ENCODE results near the gene PYCARD.
"Not testable (repeated sequence)": the region's sequence is repeated elsewhere in the genome, so short reads cannot be mapped to it uniquely, and the experiment has no call there.

PYCARD gene

DNA sequence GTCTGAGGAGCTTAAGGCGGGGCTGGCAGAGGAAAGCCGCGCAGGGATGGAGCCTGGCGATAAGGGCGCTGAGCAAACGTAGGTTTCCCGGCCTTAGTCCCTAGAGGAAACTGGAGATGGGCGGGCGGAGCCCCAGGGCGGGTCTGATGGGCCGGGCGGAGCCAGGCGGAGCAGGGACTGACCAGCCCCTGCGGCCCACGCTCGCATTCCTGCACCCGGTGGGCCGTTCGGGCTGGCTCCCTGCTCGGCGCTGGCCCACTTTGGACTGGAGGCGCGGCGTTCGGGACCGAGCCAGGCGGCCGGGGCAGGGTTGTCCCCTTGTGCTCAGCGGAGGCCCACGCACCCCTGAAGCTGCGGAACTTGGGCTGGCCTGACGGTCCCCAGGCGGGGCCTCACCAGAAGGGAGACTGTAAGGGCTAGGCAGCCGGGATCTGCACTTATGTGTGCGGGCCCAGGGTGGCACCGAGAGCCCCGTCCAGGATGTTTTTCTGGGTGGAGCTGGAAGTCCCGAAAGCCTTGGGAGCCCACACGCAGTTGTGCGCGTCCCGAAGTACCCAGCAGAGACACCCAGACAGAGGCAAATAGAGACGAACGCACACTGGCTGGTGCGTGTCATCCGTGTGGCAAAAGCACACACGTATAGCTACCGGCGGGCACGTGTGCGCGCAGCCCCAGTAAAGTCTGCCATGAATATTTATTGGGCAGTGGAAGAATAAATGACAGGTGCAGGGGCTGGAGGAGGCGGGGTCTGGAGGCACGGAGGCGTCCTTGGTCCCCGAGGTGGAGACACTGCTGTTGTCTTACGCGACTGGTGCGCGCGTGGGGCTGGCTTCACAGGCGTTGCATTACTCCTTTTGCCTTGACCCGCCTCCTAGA lies 13.0 kb upstream of the PYCARD start:
- DNase-seq (ENCODE audit: low read depth in 2 of 2) = no peak

DNA sequence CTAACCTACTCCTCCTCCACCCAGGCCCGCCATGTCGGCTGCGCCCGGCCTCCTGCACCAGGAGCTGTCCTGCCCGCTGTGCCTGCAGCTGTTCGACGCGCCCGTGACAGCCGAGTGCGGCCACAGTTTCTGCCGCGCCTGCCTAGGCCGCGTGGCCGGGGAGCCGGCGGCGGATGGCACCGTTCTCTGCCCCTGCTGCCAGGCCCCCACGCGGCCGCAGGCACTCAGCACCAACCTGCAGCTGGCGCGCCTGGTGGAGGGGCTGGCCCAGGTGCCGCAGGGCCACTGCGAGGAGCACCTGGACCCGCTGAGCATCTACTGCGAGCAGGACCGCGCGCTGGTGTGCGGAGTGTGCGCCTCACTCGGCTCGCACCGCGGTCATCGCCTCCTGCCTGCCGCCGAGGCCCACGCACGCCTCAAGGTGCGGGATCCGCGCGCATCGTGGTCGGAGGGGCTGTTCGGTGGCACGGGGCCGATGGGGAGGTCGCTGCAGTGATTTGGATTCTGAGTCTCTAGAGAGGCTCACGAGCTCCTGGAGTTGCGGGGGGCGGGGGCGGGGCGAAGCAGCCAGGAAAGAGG lies 12.2 kb upstream of the PYCARD start:
- no peak for DNase-seq (ENCODE audit: low read depth in 2 of 2)

GRCh38 chr16:31213877-31214707 lies 11.5 kb upstream of the PYCARD start, which contains the start of gene TRIM72:
TRIM72 (plus strand) TSS chr16:31214119; CDS start chr16:31214739, 620 bp downstream.
- DNase-seq (ENCODE audit: low read depth in 2 of 2) = no peak

DNA sequence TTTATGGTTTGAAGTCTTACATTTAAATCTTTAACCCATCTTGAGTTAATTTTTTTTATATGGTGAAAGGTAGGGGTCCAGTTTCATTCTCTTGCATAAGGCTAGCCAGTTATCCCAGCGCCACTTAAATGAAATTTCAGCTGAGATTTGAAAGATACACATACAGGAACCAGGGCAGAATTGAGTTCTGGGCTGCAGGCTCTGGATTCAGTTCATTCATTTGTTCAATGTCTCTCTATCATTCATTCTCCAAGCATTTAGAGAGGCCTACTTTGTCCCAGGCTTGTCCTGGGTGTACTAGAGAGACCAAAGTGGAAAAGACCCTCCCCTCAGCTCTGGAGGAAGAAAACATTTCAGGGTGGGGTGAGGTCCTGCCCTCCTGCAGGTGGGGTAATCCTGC lies 10.8 kb upstream of the PYCARD start:
- no peak for DNase-seq (ENCODE audit: low read depth in 2 of 2)

- no peak for DNase-seq (ENCODE audit: low read depth in 2 of 2)
Observed at GRCh38 chr16:31206776-31207175, 4.2 kb upstream of the PYCARD start.

DNA sequence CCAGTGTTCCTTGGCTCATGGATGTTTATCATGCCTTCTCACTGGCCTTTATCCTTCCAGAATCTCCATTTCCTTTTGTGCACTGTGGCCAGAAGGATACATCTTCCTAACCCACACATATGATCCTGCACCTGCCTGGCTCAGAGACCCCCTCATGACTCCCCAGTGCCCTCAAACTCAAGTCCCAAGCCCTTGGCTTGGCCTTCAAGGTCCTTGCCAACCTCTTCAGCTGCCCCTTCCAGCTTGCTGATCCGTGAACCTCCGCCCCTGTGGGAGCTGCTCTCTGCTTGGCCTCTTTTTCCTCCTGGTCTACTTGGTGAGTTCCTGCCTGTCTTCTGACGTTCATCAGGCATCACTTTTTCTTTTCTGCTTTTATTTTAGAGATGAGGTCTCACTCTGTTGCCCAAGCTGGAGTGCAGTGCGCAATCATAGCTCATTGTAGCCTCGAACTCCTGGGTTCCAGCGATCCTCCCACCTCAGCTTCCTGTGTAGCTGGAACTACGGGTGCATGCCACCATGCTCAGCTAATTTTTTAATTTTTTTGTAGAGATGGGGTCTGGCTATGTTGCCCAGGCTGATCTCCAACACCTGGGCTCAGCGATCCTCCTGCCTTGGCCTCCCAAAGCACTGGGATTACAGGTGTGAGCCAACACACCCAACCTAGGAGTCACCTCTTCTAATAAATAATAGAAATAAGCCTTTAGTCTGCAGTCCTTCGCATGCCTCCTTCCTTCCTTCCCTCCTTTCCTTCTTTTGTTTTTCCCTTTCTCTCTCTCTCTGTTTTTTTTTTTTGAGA lies 2.5 kb upstream of the PYCARD start:
- DNase-seq (ENCODE audit: low read depth in 2 of 2) = no peak

- DNase-seq (ENCODE audit: low read depth in 2 of 2) = no peak
Observed at GRCh38 chr16:31201582-31202413, 762 bp downstream of the PYCARD start.

GRCh38 chr16:31200821-31201568 lies 1.6 kb downstream of the PYCARD start:
- DNase-seq (ENCODE audit: low read depth in 2 of 2) = no peak

- not testable (repeated sequence) for DNase-seq (ENCODE audit: low read depth in 2 of 2)
Observed at GRCh38 chr16:31200111-31200510, 2.4 kb downstream of the PYCARD start.

DNA sequence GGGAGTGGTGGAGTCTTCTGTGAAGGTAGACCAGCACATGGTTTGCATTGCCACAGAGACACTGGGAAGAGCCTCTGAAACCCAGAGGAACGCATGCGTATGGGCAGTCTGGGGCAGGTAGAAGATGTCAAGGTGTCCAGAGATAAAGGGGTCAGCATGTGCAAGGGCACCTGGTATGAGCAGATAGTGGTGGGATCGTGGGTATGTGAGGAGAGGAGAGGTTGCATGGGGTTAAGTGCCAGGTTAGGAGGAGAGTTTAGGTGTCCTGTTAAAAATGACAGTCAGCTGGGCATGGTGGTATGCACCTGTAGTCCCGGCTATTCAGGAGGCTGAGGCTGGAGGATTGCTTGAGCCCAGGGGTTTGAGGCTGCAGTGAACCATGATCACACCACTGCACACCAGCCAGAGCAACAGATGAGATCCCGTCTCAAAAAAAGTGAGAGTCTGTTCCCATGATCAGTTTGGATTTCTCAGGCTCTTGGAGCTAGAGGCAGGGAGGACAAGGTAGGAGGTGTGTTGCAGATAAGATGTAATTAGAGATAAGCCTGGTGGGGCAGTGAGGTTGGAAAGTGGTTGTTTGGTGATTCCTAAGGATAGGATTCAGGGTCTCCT lies 3.0 kb downstream of the PYCARD start:
- DNase-seq (ENCODE audit: low read depth in 2 of 2) = no peak

DNA sequence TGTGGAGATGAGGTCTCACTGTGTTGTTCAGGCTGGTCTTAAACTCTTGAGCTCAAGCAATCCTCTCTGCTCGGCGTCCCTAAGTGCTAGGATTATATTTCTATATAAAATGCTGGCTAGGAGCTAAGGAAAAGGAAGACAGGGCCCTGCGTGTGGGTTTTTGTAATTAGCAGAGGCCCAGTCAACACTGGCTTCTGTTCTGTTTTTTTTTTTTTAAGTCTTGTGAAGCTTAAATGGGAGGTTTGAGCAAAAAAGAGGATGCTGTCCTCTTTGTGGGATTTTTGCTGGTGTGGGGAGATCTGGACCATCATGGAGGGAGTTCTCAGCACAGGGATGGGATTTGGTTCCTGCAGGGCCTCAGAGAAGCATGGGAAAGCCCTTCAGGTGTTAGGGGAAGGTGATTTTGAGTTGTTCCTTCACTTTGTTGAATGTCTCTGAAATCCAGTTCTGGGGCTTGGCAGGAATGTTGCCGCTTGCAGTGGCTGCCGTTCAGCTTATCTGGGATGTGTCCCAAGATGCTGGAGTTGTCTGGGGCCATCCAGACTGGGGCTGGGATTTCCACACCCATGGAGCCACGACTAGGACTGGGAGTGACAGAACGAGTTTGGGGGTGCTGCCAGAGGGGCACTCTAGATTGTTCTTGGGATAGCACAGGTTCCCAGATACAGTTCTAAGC lies 4.2 kb downstream of the PYCARD start:
- DNase-seq (ENCODE audit: low read depth in 2 of 2) = no peak

DNA sequence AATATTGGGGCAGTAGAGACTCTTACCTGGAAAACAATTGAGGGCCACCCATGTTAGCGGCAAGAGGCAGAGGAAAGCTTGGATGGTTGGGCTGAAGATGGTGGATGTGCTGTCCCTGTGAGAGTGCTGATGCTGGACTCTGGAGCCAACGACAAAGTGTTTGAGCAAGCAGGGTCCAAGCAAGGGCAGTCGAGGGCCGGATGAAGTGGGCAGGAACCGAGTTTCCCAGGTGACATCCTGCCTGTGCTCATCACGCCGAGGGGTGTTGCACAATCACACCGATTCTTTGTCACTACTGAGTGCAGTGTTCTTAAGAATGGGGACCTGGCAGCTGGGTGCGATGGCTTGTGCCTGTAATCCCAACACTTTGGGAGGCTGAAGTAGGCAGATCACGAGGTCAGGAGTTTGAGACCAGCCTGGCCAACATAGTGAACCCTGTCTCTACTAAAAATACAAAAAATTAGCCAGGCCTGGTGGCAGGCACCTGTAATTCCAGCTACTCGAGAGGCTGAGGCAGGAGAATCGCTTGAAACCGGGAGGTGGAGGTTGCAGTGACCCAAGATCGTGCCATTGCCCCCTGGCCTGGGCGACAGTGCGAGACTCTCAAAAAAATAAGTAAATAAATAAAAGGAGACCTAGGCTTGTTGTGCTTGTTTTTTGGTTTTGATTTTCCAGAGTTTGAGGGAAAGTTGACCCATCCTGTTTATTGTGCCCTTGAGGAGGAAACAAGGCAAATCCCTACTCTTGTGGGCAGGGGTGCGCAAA lies 6.1 kb downstream of the PYCARD start:
- no peak for DNase-seq (ENCODE audit: low read depth in 2 of 2)

- not testable (repeated sequence) for DNase-seq (ENCODE audit: low read depth in 2 of 2)
Observed at GRCh38 chr16:31195861-31196260, 6.7 kb downstream of the PYCARD start.

DNA sequence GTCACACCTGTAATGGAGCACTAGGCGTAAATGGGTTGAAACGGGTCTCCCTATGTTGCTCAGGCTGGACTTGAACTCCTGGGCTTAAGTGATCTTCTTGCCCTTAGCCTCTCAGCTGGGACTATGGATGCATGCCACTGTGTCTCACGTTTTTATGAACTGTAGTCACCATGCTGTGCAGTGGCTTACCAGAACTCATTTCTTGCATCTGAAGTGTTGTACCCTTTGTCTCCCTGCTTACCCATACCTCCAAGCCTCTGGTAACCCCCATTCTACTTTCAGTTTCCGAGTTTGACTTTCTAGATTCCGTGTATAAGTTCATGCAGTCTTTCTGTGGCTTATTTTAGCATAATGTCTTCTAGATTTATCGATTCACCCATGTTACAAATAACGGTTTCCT lies 7.7 kb downstream of the PYCARD start:
- DNase-seq (ENCODE audit: low read depth in 2 of 2) = no peak

DNA sequence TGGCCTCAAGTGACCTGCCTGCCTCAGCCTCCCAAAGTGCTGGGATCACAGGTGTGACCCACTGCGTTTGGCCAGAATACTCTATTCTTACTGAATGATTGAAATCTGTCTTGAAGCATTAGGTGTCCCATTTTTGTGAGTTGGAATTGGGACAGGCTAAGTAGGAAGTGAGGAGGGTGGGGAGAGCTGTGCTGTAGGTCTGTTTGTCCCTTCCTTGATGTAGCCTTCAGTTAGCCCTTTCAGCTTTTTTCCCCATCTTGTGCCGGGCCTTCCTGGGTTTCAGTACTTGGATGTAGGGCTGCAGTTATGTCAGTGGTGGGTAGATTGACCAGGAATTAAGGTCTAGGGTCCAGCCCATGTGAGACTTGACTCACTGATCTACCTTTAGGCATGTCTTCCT lies 8.7 kb downstream of the PYCARD start:
- no peak for DNase-seq (ENCODE audit: low read depth in 2 of 2)

DNA sequence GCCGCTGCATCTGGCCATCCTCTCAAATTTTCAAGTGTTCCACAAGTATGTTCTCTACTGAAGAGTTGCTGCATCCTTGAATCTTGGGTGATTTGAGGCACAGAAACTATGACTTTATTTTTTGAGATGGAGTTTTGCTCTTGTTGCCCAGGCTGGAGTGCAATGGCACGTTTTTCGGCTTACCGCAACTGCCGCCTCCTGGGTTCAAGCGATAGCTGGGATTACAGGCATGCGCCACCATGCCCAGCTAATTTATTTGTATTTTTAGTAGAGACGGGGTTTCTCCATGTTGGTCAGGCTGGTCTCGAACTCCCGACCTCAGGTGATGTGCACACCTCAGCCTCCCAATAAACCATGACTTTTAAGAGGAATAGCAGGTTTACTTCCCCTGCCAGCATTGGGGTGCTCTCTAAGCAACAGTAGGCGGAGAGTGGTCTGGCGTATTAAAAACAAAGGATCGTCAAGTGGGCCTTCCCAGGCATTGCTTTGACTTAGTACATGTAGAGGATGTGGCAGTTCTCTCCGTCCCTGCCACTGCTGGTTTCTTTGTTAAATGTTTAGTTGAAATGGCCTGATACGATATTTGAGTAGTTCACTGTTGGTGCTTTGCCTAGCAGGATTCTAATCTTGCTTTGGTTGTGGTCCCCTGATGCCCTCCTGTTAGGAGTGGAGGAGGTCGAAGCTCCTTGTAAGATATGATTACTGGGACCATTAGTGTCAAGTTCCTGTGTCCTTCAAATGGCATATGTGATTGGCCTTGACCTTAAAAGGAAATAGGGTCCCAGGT lies 9.5 kb downstream of the PYCARD start:
- no peak for DNase-seq (ENCODE audit: low read depth in 2 of 2)

DNA sequence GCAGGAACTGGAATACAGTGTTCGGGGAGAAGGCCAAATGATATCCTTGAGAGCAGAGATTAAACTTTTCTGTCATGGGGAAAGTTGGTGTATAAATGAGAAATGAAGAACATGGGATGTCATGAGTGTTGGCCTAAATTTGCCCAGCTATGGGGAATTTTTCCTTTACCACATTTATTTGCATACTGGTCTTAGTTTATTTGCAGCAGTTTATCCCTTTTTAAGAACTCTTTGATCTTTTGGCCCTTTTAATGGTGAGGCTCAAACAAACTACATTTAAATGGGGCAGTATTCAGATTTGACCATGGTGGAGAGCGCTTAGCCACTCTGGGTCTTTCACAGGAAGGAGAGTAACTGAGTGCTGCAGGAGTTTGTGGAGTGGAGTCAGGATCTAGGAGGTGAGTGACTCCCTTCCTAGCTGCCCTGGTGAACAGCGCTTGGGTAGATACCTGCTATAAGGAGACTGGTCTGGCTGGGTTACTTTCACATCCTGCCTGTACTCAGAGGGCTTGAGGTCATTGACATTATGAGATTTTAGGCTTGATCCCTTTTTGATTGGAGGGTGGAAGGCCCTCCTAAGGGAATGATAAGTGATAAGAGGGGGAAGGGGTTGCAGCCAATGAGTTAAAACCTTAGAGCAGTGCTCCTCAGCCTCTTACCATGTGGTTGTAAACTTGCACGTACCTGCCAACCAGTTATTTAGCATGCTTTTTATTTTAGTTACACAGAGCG lies 10.7 kb downstream of the PYCARD start:
- no peak for DNase-seq (ENCODE audit: low read depth in 2 of 2)

Measured in stimulated activated CD4-positive, alpha-beta T cell treated with anti-CD3 and anti-CD28 coated beads, Interleukin-4, amount 100 ng/mL, for 48 hours (primary cell).